Measurements from ENCODE around the gene CD2AP.

GRCh38 chr6:47435254-47435612 lies 42.4 kb upstream of the CD2AP start:
- no peak for TF ChIP-seq POLR2A (IDR thresholded peaks at IDR 0.05)
- no peak for TF ChIP-seq CTCF (IDR thresholded peaks at IDR 0.05 in 8 of 11, conservative IDR thresholded peaks at IDR 0.05 in 3 of 11)

Measured in spleen (tissue), 7 donors.